ENCODE results near the gene GPBP1.

- no peak for TF ChIP-seq CTCF (conservative IDR thresholded peaks at IDR 0.05; ENCODE audit: low read depth in 2 of 2)
- no peak for TF ChIP-seq POLR2AphosphoS5 (IDR thresholded peaks at IDR 0.05; ENCODE audit: low read depth)
- TF ChIP-seq EZH2phosphoT487 (IDR thresholded peaks at IDR 0.05; ENCODE audit: unreplicated experiment), result no peak
- no peak for TF ChIP-seq EZH2 (IDR thresholded peaks at IDR 0.05; ENCODE audit: low read depth, unreplicated experiment)
- TF ChIP-seq, protein P1, sequence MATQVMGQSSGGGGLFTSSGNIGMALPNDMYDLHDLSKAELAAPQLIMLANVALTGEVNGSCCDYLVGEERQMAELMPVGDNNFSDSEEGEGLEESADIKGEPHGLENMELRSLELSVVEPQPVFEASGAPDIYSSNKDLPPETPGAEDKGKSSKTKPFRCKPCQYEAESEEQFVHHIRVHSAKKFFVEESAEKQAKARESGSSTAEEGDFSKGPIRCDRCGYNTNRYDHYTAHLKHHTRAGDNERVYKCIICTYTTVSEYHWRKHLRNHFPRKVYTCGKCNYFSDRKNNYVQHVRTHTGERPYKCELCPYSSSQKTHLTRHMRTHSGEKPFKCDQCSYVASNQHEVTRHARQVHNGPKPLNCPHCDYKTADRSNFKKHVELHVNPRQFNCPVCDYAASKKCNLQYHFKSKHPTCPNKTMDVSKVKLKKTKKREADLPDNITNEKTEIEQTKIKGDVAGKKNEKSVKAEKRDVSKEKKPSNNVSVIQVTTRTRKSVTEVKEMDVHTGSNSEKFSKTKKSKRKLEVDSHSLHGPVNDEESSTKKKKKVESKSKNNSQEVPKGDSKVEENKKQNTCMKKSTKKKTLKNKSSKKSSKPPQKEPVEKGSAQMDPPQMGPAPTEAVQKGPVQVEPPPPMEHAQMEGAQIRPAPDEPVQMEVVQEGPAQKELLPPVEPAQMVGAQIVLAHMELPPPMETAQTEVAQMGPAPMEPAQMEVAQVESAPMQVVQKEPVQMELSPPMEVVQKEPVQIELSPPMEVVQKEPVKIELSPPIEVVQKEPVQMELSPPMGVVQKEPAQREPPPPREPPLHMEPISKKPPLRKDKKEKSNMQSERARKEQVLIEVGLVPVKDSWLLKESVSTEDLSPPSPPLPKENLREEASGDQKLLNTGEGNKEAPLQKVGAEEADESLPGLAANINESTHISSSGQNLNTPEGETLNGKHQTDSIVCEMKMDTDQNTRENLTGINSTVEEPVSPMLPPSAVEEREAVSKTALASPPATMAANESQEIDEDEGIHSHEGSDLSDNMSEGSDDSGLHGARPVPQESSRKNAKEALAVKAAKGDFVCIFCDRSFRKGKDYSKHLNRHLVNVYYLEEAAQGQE (IDR thresholded peaks at IDR 0.05; ENCODE audit: unreplicated experiment), result no peak
- no peak for TF ChIP-seq CREB1 (CRISPR knock-in tag; IDR thresholded peaks at IDR 0.05; ENCODE audit: low read depth)
These were observed 17.3 kb downstream of the GPBP1 start for GRCh38 chr5:57191163-57191562.

All from GM23338 (cell line).